IMR-90 (cell line): ENCODE measurements around the gene ADARB2. TPM values are rescaled to one million over a fixed set of nuclear protein-coding genes. Genes with fewer than 3 reads are reported as not detected.
"Not testable (repeated sequence)": the region's sequence is repeated elsewhere in the genome, so short reads cannot be mapped to it uniquely, and the experiment has no call there.

ENCODE experiments used
- ATAC-seq: fragments of 200-7000 bp; cut with Tn5 transposase; 2 replicates; pipeline ENCODE4 v1.9.1; 2020; ENCODE audit warnings: low read depth, mild to moderate bottlenecking, moderate library complexity
- BruUV-seq: library from RNA; stranded (reverse); fragments of 400-500 nt; replicated peaks from 2 replicates; lab custom pipeline; 2021; lab: Mats Ljungman, UMichigan
- CTCF ChIA-PET: fragments of 300-600 bp; formaldehyde crosslinking; extraction: SDS; loops from one replicate; lab custom pipeline; 2021; ENCODE audit warnings: antibody characterized with exemption; lab: Yijun Ruan, JAX
- POLR2A ChIA-PET: fragments of 300-600 bp; sonication (Branson Sonifier 250); formaldehyde crosslinking; loops from one replicate; lab custom pipeline; 2022; ENCODE audit warnings: antibody characterized with exemption; ENCODE audit not compliant: unreplicated experiment; lab: Charles Lee
- DNase-seq: peaks from one replicate; pipeline ENCODE4 v3.0.0; 2013
- H2AFZ ChIP-seq: replicated peaks from 2 replicates; pipeline ENCODE3; 2013; ENCODE audit warnings: low read length, mild to moderate bottlenecking; ENCODE audit not compliant: poor library complexity
- H2AK5ac ChIP-seq: 2 replicates; pipeline ENCODE4 v1.6.1; 2013; ENCODE audit warnings: low read depth, low read length, inconsistent platforms
- H2AK9ac ChIP-seq: replicated peaks from 2 replicates; pipeline ENCODE3; 2013; ENCODE audit warnings: mild to moderate bottlenecking, low read depth, low read length, moderate library complexity; ENCODE audit not compliant: poor library complexity
- H2BK120ac ChIP-seq: 2 replicates; pipeline ENCODE4 v1.6.1; 2013; ENCODE audit warnings: low read depth, low read length, inconsistent platforms
- H2BK15ac ChIP-seq: 3 replicates; pipeline ENCODE4 v1.6.1; 2013; ENCODE audit warnings: low read depth, low read length, inconsistent platforms
- H2BK20ac ChIP-seq: 2 replicates; pipeline ENCODE4 v1.6.1; 2013; ENCODE audit warnings: low read depth, mild to moderate bottlenecking, inconsistent platforms, low read length, moderate library complexity
- H2BK5ac ChIP-seq: 2 replicates; pipeline ENCODE4 v1.6.1; 2013; ENCODE audit warnings: mild to moderate bottlenecking, low read depth, low read length, inconsistent platforms; ENCODE audit not compliant: poor library complexity, severe bottlenecking
- H3K14ac ChIP-seq: replicated peaks from 2 replicates; pipeline ENCODE4 v1.6.1; 2013; ENCODE audit warnings: low read depth, low read length, inconsistent platforms
- H3K18ac ChIP-seq: 2 replicates; pipeline ENCODE4 v1.6.1; 2013; ENCODE audit warnings: low read depth, low read length, control low read depth
- H3K23ac ChIP-seq: 2 replicates; pipeline ENCODE4 v1.6.1; 2013; ENCODE audit warnings: low read depth, low read length, inconsistent platforms
- H3K27ac ChIP-seq: 2 replicates; pipeline ENCODE4 v1.5.1; 2013; ENCODE audit warnings: mild to moderate bottlenecking, control low read depth, low read length; ENCODE audit not compliant: insufficient read depth
- H3K27me3 ChIP-seq: 2 replicates; pipeline ENCODE4 v1.6.1; 2013; ENCODE audit warnings: low read length; ENCODE audit not compliant: control insufficient read depth, insufficient read depth
- H3K36me3 ChIP-seq: 2 replicates; pipeline ENCODE4 v1.6.1; 2013; ENCODE audit warnings: low read length, mixed read lengths; ENCODE audit not compliant: control insufficient read depth, insufficient read depth
- H3K4ac ChIP-seq: 2 replicates; pipeline ENCODE4 v1.6.1; 2013; ENCODE audit warnings: low read depth, low read length, inconsistent platforms
- H3K4me1 ChIP-seq: 2 replicates; pipeline ENCODE4 v1.6.1; 2013; ENCODE audit warnings: low read length, mixed read lengths; ENCODE audit not compliant: control insufficient read depth, insufficient read depth
- H3K4me2 ChIP-seq: 2 replicates; pipeline ENCODE4 v1.6.1; 2013; ENCODE audit warnings: low read depth, mild to moderate bottlenecking, control low read depth, low read length, moderate library complexity
- H3K4me3 ChIP-seq: 2 replicates; pipeline ENCODE4 v1.5.1; 2013; ENCODE audit warnings: low read depth, mild to moderate bottlenecking, control low read depth, low read length, moderate library complexity; ENCODE audit not compliant: insufficient read depth
- H3K56ac ChIP-seq: 2 replicates; pipeline ENCODE4 v1.6.1; 2013; ENCODE audit warnings: low read length, inconsistent platforms; ENCODE audit not compliant: insufficient read depth; ENCODE audit errors: extremely low read depth
- H3K79me1 ChIP-seq, 2 experiments: 2 replicates each; pipeline ENCODE4 v1.6.1; 2013; ENCODE audit warnings: low read length in 2 of 2, inconsistent platforms in 1 of 2, low read depth in 1 of 2
- H3K9ac ChIP-seq: 2 replicates; pipeline ENCODE4 v1.6.1; 2013; ENCODE audit warnings: low read depth, low read length, control low read depth
- H3K9me1 ChIP-seq: 2 replicates; pipeline ENCODE4 v1.6.1; 2013; ENCODE audit warnings: low read length, inconsistent platforms; ENCODE audit not compliant: insufficient read depth
- H3K9me3 ChIP-seq: 2 replicates; pipeline ENCODE4 v1.6.1; 2013; ENCODE audit warnings: low read length; ENCODE audit not compliant: control insufficient read depth, insufficient read depth
- H4K20me1 ChIP-seq: 2 replicates; pipeline ENCODE4 v1.6.1; 2013; ENCODE audit warnings: low read length, inconsistent platforms; ENCODE audit not compliant: insufficient read depth
- H4K5ac ChIP-seq: 2 replicates; pipeline ENCODE4 v1.6.1; 2013; ENCODE audit warnings: mild to moderate bottlenecking, low read depth, low read length, control low read depth
- H4K8ac ChIP-seq, 2 experiments: 2 replicates each; pipeline ENCODE4 v1.6.1; 2013; ENCODE audit warnings: low read depth in 2 of 2, low read length in 2 of 2, control low read depth in 1 of 2, inconsistent platforms in 1 of 2
- H4K91ac ChIP-seq: 2 replicates; pipeline ENCODE4 v1.6.1; 2013; ENCODE audit warnings: low read depth, low read length, inconsistent platforms; ENCODE audit not compliant: insufficient read depth
- WGBS, 2 experiments: methylation state at CpG; one replicate each; pipeline versions ENCODE4 v1.1.5 to v1.1.7; 2013; ENCODE audit warnings: missing lambda C conversion rate in 2 of 2; ENCODE audit not compliant: insufficient read length in 1 of 2; ENCODE audit errors: extremely low coverage in 2 of 2; 5-methylcytosine and 5-hydroxymethylcytosine counted together
- dilution Hi-C: fragments of 300-500 bp; cut with HindIII; formaldehyde crosslinking; loops from one replicate; pipeline ENCODE4 v1.14.3; 2018; ENCODE audit warnings: low sequenced_read_pairs; ENCODE audit not compliant: unreplicated experiment
- in situ Hi-C: fragments of 300-500 bp; cut with MboI; formaldehyde crosslinking; loops from 3 replicates; pipeline ENCODE4 v1.14.3; 2019; ENCODE audit warnings: low sequenced_read_pairs, inconsistent platforms, mixed read lengths
- intact Hi-C: fragments of 100-400 bp; cut with micrococcal nuclease; formaldehyde crosslinking; loops from 2 replicates; pipeline ENCODE4 v1.10.0; 2022
- polyA plus RNA-seq, 3 experiments: library from polyadenylated mRNA; depleted of rRNA; stranded (reverse); fragments of >200 nt; gene quantifications; 2 replicates each; pipeline ENCODE4 v1.2.3, GENCODE V29; 2012; ENCODE audit warnings: low replicate concordance in 1 of 3
- total RNA-seq: library from RNA; depleted of rRNA; stranded (reverse); fragments of >200 nt; gene quantifications from 2 replicates; pipeline ENCODE4 v1.2.3, GENCODE V29; 2012

ADARB2 gene
- total and polyA plus RNA-seq, 2 of the 4 experiments (the other 2 are of a cell fraction), result not detected

GRCh38 chr10:1773204-1773603, 35.9 kb upstream of the ADARB2 start:
- H3K36me3 ChIP-seq, dilution Hi-C loops, H3K4me1 ChIP-seq, ATAC-seq, POLR2A ChIA-PET, H3K9me1 ChIP-seq, BruUV-seq, in situ Hi-C loops, DNase-seq, H2BK120ac ChIP-seq, intact Hi-C loops, H4K5ac ChIP-seq, H3K9ac ChIP-seq, H2BK15ac ChIP-seq, H3K18ac ChIP-seq, H3K27ac ChIP-seq, H2AFZ ChIP-seq, H3K4ac ChIP-seq, H2AK9ac ChIP-seq, H3K4me2 ChIP-seq, H3K14ac ChIP-seq, H4K20me1 ChIP-seq, H3K27me3 ChIP-seq, H4K8ac ChIP-seq, H3K4me3 ChIP-seq, H2BK5ac ChIP-seq, H2AK5ac ChIP-seq, H3K79me1 ChIP-seq, H4K91ac ChIP-seq, H3K56ac ChIP-seq, H2BK20ac ChIP-seq, H3K23ac ChIP-seq, CTCF ChIA-PET: not testable (repeated sequence)
- 79% methylated on average over 6 of the region's 23 CpGs; no CpG with 5 or more reads in 1 of the 2 experiments for whole genome bisulfite sequencing, 2 experiments
- peaks cover 21% of the 10 kb centered on the region for H3K9me3 ChIP-seq
